Keratinocyte (primary cell): ENCODE results near the gene HIRA. TPM values are rescaled to one million over a fixed set of nuclear protein-coding genes. Genes with fewer than 3 reads are reported as not detected.

Experiments used
- DNase-seq: peaks from one replicate; pipeline ENCODE4 v3.0.0-alpha.2; 2011; ENCODE audit warnings: low read depth, missing footprints, low spot score
- FAIRE-seq: peaks from 2 replicates; lab custom pipeline; 2011; peaks lifted over from hg19 to GRCh38; lab: Jason Lieb, UNC
- H2AFZ ChIP-seq: 2 replicates; pipeline ENCODE4 v1.6.0; 2012; ENCODE audit warnings: low read length, control low read depth, inconsistent platforms; ENCODE audit not compliant: control insufficient read depth
- H3K27ac ChIP-seq: 2 replicates; pipeline ENCODE4 v1.5.1; 2011; ENCODE audit warnings: low read length; ENCODE audit not compliant: control insufficient read depth, insufficient read depth
- H3K27me3 ChIP-seq: 3 replicates; pipeline ENCODE4 v1.6.0; 2011; ENCODE audit warnings: low read length; ENCODE audit not compliant: control insufficient read depth, insufficient read depth; ENCODE audit errors: extremely low read depth
- H3K36me3 ChIP-seq, 2 experiments: 2 replicates in 1 of 2; 3 replicates in 1 of 2; pipeline ENCODE4 v1.5.1; 2011; ENCODE audit warnings: low read length in 2 of 2, mild to moderate bottlenecking in 1 of 2; ENCODE audit not compliant: control insufficient read depth in 2 of 2, insufficient read depth in 2 of 2; ENCODE audit errors: extremely low read depth in 1 of 2
- H3K4me1 ChIP-seq: 3 replicates; pipeline ENCODE4 v1.5.1; 2011; ENCODE audit warnings: low read length; ENCODE audit not compliant: control insufficient read depth, insufficient read depth; ENCODE audit errors: extremely low read depth
- H3K4me2 ChIP-seq: 3 replicates; pipeline ENCODE4 v1.6.0; 2011; ENCODE audit warnings: low read depth, low read length; ENCODE audit not compliant: control insufficient read depth, insufficient read depth; ENCODE audit errors: extremely low read depth
- H3K4me3 ChIP-seq, 3 experiments: fragments of 200-600 bp in 1 of 3; sonication (generic) in 1 of 3; 2 replicates in 2 of 3; 3 replicates in 1 of 3; pipeline ENCODE4 v1.5.1; 2011 to 2016; ENCODE audit warnings: low read length in 3 of 3, mild to moderate bottlenecking in 3 of 3, control low read depth in 2 of 3, inconsistent platforms in 1 of 3, low read depth in 1 of 3, mixed read lengths in 1 of 3, mixed run types in 1 of 3, moderate library complexity in 1 of 3; ENCODE audit not compliant: control insufficient read depth in 2 of 3, insufficient read depth in 2 of 3; ENCODE audit errors: extremely low read depth in 1 of 3
- H3K79me2 ChIP-seq: 2 replicates; pipeline ENCODE4 v1.6.0; 2012; ENCODE audit warnings: low read length; ENCODE audit not compliant: control insufficient read depth, insufficient read depth
- H3K9ac ChIP-seq: 3 replicates; pipeline ENCODE4 v1.6.0; 2011; ENCODE audit warnings: low read length; ENCODE audit not compliant: control insufficient read depth, insufficient read depth; ENCODE audit errors: extremely low read depth
- H3K9me1 ChIP-seq: 3 replicates; pipeline ENCODE4 v1.6.0; 2011; ENCODE audit warnings: low read length; ENCODE audit not compliant: control insufficient read depth, insufficient read depth; ENCODE audit errors: extremely low read depth
- H3K9me3 ChIP-seq: 2 replicates; pipeline ENCODE4 v1.5.1; 2012; ENCODE audit warnings: low read depth, low read length; ENCODE audit not compliant: control insufficient read depth
- H4K20me1 ChIP-seq: 3 replicates; pipeline ENCODE4 v1.6.0; 2011; ENCODE audit warnings: low read length; ENCODE audit not compliant: control insufficient read depth, insufficient read depth; ENCODE audit errors: extremely low read depth
- EZH2 ChIP-seq: IDR thresholded peaks from one replicate; pipeline ENCODE4 v1.6.1; 2012; ENCODE audit warnings: inconsistent platforms, mild to moderate bottlenecking, low read length, moderate library complexity
- dilution Hi-C: fragments of 300-500 bp; cut with MboI; formaldehyde crosslinking; loops from one replicate; pipeline ENCODE4 v1.7.0; 2020; ENCODE audit warnings: low sequenced_read_pairs; ENCODE audit not compliant: extremely low pct_ligation_motif_present
- polyA plus RNA-seq, 5 experiments: library from polyadenylated mRNA; depleted of rRNA in 3 of 5; stranded (reverse) in 3 of 5; stranded (forward) in 1 of 5; unstranded in 1 of 5; fragments of >200 nt; gene quantifications; 1 replicate in 1 of 5; 2 replicates in 3 of 5; 3 replicates in 1 of 5; pipeline versions ENCODE4 v1.2.1 to v1.2.3, GENCODE V29; 2011 to 2012; ENCODE audit warnings: missing spikeins in 2 of 5, low read depth in 1 of 5, low replicate concordance in 1 of 5
- TF ChIP-seq, protein P1 (sequence below), 3 experiments: IDR thresholded peaks in 1 of 3; conservative IDR thresholded peaks in 1 of 3; optimal IDR thresholded peaks in 1 of 3; 2 replicates in 2 of 3; 3 replicates in 1 of 3; pipeline versions ENCODE3 to v1.5.1; 2011; ENCODE audit warnings: low read length in 3 of 3, mild to moderate bottlenecking in 3 of 3, moderate library complexity in 2 of 3, control low read depth in 1 of 3, inconsistent platforms in 1 of 3; ENCODE audit not compliant: insufficient read depth in 2 of 3; ENCODE audit errors: extremely low read depth in 1 of 3

The HIRA gene
- polyA plus RNA-seq, 1 donor (not counting 4 experiments of a cell fraction or from before 2014, with no cell fraction given): 16.7 TPM

- Histone ChIP-seq H3K4me3 (no peak overlapping the region), H3K9me1 (no peaks in the 10 kb centered on the region), H3K9me3 (no peaks in the 10 kb centered on the region), H3K79me2 (no peaks in the 10 kb centered on the region), H3K4me1 (peaks cover 10% of the 10 kb centered on the region), H2AFZ (no peak overlapping the region), H3K27ac (no peak overlapping the region), H3K9ac (no peak overlapping the region), H3K27me3 (no peaks in the 10 kb centered on the region), H4K20me1 (no peaks in the 10 kb centered on the region), H3K36me3 (peaks cover 33 to 41% of the 10 kb centered on the region in 2 experiments), H3K4me2 (no peak overlapping the region)
- no peak for DNase-seq
- no peak for TF ChIP-seq EZH2
- TF ChIP-seq, protein P1, sequence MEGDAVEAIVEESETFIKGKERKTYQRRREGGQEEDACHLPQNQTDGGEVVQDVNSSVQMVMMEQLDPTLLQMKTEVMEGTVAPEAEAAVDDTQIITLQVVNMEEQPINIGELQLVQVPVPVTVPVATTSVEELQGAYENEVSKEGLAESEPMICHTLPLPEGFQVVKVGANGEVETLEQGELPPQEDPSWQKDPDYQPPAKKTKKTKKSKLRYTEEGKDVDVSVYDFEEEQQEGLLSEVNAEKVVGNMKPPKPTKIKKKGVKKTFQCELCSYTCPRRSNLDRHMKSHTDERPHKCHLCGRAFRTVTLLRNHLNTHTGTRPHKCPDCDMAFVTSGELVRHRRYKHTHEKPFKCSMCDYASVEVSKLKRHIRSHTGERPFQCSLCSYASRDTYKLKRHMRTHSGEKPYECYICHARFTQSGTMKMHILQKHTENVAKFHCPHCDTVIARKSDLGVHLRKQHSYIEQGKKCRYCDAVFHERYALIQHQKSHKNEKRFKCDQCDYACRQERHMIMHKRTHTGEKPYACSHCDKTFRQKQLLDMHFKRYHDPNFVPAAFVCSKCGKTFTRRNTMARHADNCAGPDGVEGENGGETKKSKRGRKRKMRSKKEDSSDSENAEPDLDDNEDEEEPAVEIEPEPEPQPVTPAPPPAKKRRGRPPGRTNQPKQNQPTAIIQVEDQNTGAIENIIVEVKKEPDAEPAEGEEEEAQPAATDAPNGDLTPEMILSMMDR (optimal IDR thresholded peaks at IDR 0.05 in 1 of 3, IDR thresholded peaks at IDR 0.05 in 1 of 3, conservative IDR thresholded peaks at IDR 0.05 in 1 of 3; ENCODE audit: extremely low read depth in 1 of 3, insufficient read depth in 2 of 3, low read length in 3 of 3): no peak
- dilution Hi-C loops: no loop called here
- no peak for FAIRE-seq
Observed at GRCh38 chr22:19457828-19458428, 26.4 kb upstream of the HIRA start.

GRCh38 chr22:19456541-19456940 lies 25.0 kb upstream of the HIRA start:
- Histone ChIP-seq H3K9me1 (no peaks in the 10 kb centered on the region), H3K27ac (no peak overlapping the region), H3K79me2 (no peaks in the 10 kb centered on the region), H3K4me2 (no peak overlapping the region), H3K27me3 (no peaks in the 10 kb centered on the region), H3K4me3 (no peak overlapping the region), H4K20me1 (no peaks in the 10 kb centered on the region), H3K9me3 (no peaks in the 10 kb centered on the region), H2AFZ (no peak overlapping the region), H3K9ac (no peak overlapping the region), H3K4me1 (peaks cover 10% of the 10 kb centered on the region), H3K36me3 (peaks cover 38 to 44% of the 10 kb centered on the region in 2 experiments)
- DNase-seq (no peak), FAIRE-seq (no peak)
- dilution Hi-C loops: no loop called here
- TF ChIP-seq EZH2: no peak
- TF ChIP-seq, protein P1 (optimal IDR thresholded peaks at IDR 0.05 in 1 of 3, IDR thresholded peaks at IDR 0.05 in 1 of 3, conservative IDR thresholded peaks at IDR 0.05 in 1 of 3; ENCODE audit: extremely low read depth in 1 of 3, insufficient read depth in 2 of 3, low read length in 3 of 3): no peak
